Esophagus muscularis mucosa (tissue), 4 donors: ENCODE data around the gene ESRRB. TPM values are rescaled to one million over a fixed set of nuclear protein-coding genes. Genes with fewer than 3 reads are reported as not detected.

Source experiments
- DNase-seq: peaks from one replicate; pipeline ENCODE4 v3.0.0-alpha.2; 2017; ENCODE audit errors: extremely low spot score
- H3K27ac ChIP-seq, 4 donors: fragments of 200-600 bp; sonication (generic); replicated peaks in 1 of 4; 1 replicate in 3 of 4; 2 replicates in 1 of 4; pipeline ENCODE4 v1.5.1; 2016 to 2019; ENCODE audit warnings: mild to moderate bottlenecking in 1 of 4
- H3K27me3 ChIP-seq, 4 donors: fragments of 200-600 bp; sonication (generic); one replicate each; pipeline versions ENCODE4 v1.5.1 to v1.6.0; 2016 to 2019
- H3K36me3 ChIP-seq, 4 donors: fragments of 200-600 bp; sonication (generic); one replicate each; pipeline ENCODE4 v1.5.1; 2016 to 2019
- H3K4me1 ChIP-seq, 4 donors: fragments of 200-600 bp; sonication (generic); one replicate each; pipeline ENCODE4 v1.5.1; 2016 to 2019
- H3K4me3 ChIP-seq, 4 donors: fragments of 200-600 bp; sonication (generic); 1 replicate in 2 of 4; 2 replicates in 2 of 4; pipeline ENCODE4 v1.5.1; 2016 to 2019; ENCODE audit warnings: mild to moderate bottlenecking in 4 of 4, moderate library complexity in 1 of 4
- H3K9me3 ChIP-seq, 4 donors: fragments of 200-600 bp; sonication (generic); 1 replicate in 3 of 4; 2 replicates in 1 of 4; pipeline ENCODE4 v1.5.1; 2016 to 2019
- CTCF ChIP-seq, 3 experiments: fragments of 200-600 bp in 2 of 3; fragments of 450-650 bp in 1 of 3; sonication (generic) in 2 of 3; IDR thresholded peaks; one replicate each; pipeline ENCODE4 v1.5.1; 2017 to 2019; ENCODE audit warnings: antibody characterized with exemption in 3 of 3, mild to moderate bottlenecking in 2 of 3, moderate library complexity in 1 of 3
- EP300 ChIP-seq: sonication (generic); formaldehyde crosslinking; IDR thresholded peaks from one replicate; pipeline ENCODE4 v1.6.1; 2017; ENCODE audit warnings: antibody characterized with exemption
- POLR2A ChIP-seq: fragments of 450-650 bp; IDR thresholded peaks from one replicate; pipeline ENCODE4 v1.6.1; 2017; ENCODE audit warnings: antibody characterized with exemption, moderate library complexity, mild to moderate bottlenecking, low read depth
- POLR2AphosphoS5 ChIP-seq, 2 donors: sonication (generic); formaldehyde crosslinking; IDR thresholded peaks; one replicate each; pipeline ENCODE4 v1.6.1; 2017; ENCODE audit warnings: antibody characterized with exemption in 2 of 2
- WGBS: methylation state at CpG from one replicate; pipeline ENCODE4 v1.1.5; 2018; 5-methylcytosine and 5-hydroxymethylcytosine counted together
- intact Hi-C: fragments of 100-400 bp; cut with DNase I; formaldehyde crosslinking; loops from one replicate; pipeline ENCODE4 v1.15.1; 2023
- total RNA-seq, 4 donors: library from RNA; depleted of rRNA; stranded (reverse); fragments of >200 nt; gene quantifications; one replicate each; pipeline versions ENCODE4 v1.1.0 to v1.2.1, GENCODE V29; 2016

The ESRRB gene
- total RNA-seq, 4 donors from 2014 or later, result 0.17 to 0.26 TPM; not detected in 2

DNA sequence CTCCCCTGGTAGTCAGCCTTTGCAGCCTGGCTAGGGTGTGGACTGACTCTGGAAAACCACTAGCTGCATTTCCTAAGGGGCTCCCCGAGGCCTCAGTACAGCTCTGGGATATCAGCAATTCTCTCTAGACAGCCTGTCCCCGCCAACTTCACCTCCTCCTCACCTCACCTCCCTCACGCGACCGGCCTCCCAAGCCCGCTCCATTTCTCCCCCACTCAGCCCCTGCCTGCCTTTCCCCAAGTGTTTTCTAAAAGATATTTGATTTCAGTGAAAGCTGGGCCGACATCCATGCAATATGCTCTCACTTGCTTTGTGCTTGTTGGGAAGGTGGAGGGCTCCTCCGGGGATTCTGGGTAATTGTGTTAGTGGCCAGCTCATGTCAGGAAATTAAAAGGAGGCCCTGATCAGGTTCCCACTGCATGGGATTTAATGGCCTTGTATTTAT is 91.8 kb downstream of the ESRRB start:
- Histone ChIP-seq H3K4me3 (no peak overlapping the region), H3K27ac (no peak overlapping the region), H3K27me3 (no peaks in the 10 kb centered on the region), H3K4me1 (peaks cover 0 to 5% (median 0%) of the 10 kb centered on the region in 4 donors), H3K9me3 (no peaks in the 10 kb centered on the region), H3K36me3 (no peaks in the 10 kb centered on the region)
- TF ChIP-seq POLR2A, result no peak
- no peak for TF ChIP-seq EP300
- TF ChIP-seq POLR2AphosphoS5 (IDR thresholded peaks at IDR 0.05), result no peak
- no peak for TF ChIP-seq CTCF (IDR thresholded peaks at IDR 0.05)
- intact Hi-C loops, result no loop called here
- 64% methylated on average over 8 of the region's 8 CpGs for WGBS
- no peak for DNase-seq

DNA sequence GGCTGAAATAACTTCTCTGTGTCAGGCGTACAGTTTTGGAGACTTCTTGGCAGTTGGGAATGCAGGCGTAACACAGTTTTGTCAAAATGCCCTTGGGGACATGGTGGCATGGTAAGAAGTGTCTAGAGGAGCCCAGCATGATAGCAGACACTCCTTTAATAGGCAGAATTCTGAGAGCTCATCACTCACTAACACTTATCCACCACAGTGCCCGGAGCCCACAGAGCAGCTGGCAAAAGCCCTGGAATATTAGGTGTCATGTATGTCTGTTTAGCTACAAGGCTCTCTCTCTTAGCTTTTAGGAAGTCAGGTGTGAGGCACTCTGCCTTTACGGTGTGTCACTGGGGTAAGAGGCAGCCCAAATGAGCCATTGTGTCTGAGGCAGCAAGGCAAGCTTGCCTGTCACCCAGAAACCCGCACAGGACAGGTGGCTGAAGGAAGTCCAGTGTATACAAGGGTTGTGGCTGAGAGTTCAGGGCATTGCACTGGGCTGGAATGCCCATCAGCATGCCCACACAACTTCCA is 96.3 kb downstream of the ESRRB start:
- WGBS, result 89% methylated on average over 4 of the region's 5 CpGs
- Histone ChIP-seq H3K9me3 (no peaks in the 10 kb centered on the region), H3K4me1 (peaks cover 10 to 15% (median 11%) of the 10 kb centered on the region in 4 donors), H3K4me3 (no peak overlapping the region), H3K36me3 (no peaks in the 10 kb centered on the region), H3K27ac (no peak overlapping the region), H3K27me3 (no peaks in the 10 kb centered on the region)
- no peak for DNase-seq
- intact Hi-C loops, result no loop called here
- TF ChIP-seq POLR2AphosphoS5 (IDR thresholded peaks at IDR 0.05) (no peak), POLR2A (no peak), CTCF (IDR thresholded peaks at IDR 0.05) (no peak), EP300 (no peak)

DNA sequence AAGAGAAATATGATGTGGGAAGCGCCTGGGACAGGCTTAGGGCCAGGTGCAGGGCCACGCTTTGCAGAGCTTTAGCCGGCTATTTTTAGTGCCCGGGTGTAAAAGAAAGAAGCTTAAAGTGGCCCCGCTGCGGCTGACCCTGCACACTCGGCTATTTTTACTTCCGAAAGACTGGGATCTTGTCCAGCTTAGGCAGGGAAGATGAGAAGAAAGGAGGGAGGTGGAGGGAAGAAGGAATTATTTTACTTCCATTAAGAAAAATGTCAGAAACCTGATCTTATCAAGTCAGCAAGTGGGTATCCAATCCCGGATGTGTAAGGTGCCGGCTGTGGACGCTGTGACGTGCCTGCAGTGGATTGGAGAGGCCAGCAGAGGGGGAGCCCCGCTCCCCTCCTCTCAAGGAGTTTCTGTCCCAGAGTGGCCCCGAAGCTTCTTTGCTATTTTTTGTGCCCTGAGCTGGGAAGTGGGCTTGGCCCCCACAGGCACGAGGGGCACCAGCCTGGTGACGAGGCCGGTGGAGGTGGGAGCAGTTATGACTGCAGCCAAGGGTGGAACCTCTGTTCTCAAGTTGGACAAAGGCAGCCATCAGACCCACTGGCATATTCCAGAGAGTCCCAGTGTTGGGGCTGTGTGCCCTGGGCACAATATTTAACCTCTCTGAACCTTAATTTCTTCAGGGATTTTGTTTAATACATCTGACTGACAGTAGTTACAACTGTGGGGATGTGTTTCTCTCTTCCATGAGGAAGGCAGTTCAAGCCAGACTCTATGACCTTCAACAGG is 97.7 kb downstream of the ESRRB start:
- Histone ChIP-seq H3K9me3 (no peaks in the 10 kb centered on the region), H3K36me3 (no peaks in the 10 kb centered on the region), H3K4me3 (peak overlapping the region; percentile 31 to 48 (median 44)), H3K4me1 (peaks cover 10 to 15% (median 11%) of the 10 kb centered on the region in 4 donors), H3K27me3 (no peaks in the 10 kb centered on the region), H3K27ac (peak overlapping the region in 3 of 4 donors; percentile 10 to 57 (median 24))
- intact Hi-C loops, result no loop called here
- no peak for DNase-seq
- TF ChIP-seq POLR2AphosphoS5 (IDR thresholded peaks at IDR 0.05) (no peak), POLR2A (no peak), EP300 (no peak), CTCF (IDR thresholded peaks at IDR 0.05) (peak in 1 of 3 experiments; percentile 37)
- WGBS, result 25% methylated on average over 17 of the region's 17 CpGs

- TF ChIP-seq POLR2A (no peak), EP300 (no peak), POLR2AphosphoS5 (IDR thresholded peaks at IDR 0.05) (no peak), CTCF (IDR thresholded peaks at IDR 0.05) (no peak)
Observed at GRCh38 chr14:76480426-76480825, 104.5 kb downstream of the ESRRB start.

More at GRCh38 chr14:76480426-76480825, 104.5 kb downstream of the ESRRB start:
- WGBS, result 64% methylated on average over 1 of the region's 1 CpG
- H3K4me3 ChIP-seq, result no peak overlapping the region
- no peaks in the 10 kb centered on the region for H3K4me1 ChIP-seq
- H3K36me3 ChIP-seq, result peaks cover 0 to 10% (median 0%) of the 10 kb centered on the region in 4 donors
- no peak overlapping the region for H3K27ac ChIP-seq
- intact Hi-C loops, result no loop called here
- no peak for DNase-seq
- no peaks in the 10 kb centered on the region for H3K27me3 ChIP-seq
- H3K9me3 ChIP-seq, result no peaks in the 10 kb centered on the region
